Thymus (tissue), 11 donors: Measurements from ENCODE around the gene TSR3. TPM values are rescaled to one million over a fixed set of nuclear protein-coding genes. Genes with fewer than 3 reads are reported as not detected.

ENCODE experiments used
- DNase-seq, 9 donors: peaks; one replicate each; pipeline ENCODE4 v3.0.0-alpha.2; 2013; ENCODE audit warnings: low spot score in 9 of 9, low read depth in 6 of 9, missing footprints in 1 of 9
- H3K27ac ChIP-seq, 2 donors: one replicate each; pipeline ENCODE4 v1.5.1; 2013; ENCODE audit warnings: control low read depth in 1 of 2, low read depth in 1 of 2, low read length in 1 of 2, mild to moderate bottlenecking in 1 of 2, moderate library complexity in 1 of 2
- H3K27me3 ChIP-seq, 2 donors: one replicate each; pipeline ENCODE4 v1.5.1; 2013; ENCODE audit warnings: low read length in 1 of 2; ENCODE audit not compliant: control insufficient read depth in 2 of 2, insufficient read depth in 1 of 2
- H3K36me3 ChIP-seq, 2 donors: one replicate each; pipeline ENCODE4 v1.5.1; 2013; ENCODE audit warnings: low read length in 1 of 2, mild to moderate bottlenecking in 1 of 2, moderate library complexity in 1 of 2; ENCODE audit not compliant: control insufficient read depth in 2 of 2, insufficient read depth in 2 of 2
- H3K4me1 ChIP-seq, 2 donors: one replicate each; pipeline ENCODE4 v1.5.1; 2013; ENCODE audit warnings: low read length in 2 of 2; ENCODE audit not compliant: control insufficient read depth in 2 of 2, insufficient read depth in 2 of 2
- H3K4me3 ChIP-seq, 2 donors: one replicate each; pipeline ENCODE4 v1.5.1; 2013; ENCODE audit warnings: low read length in 2 of 2, control low read depth in 1 of 2, mild to moderate bottlenecking in 1 of 2
- H3K9me3 ChIP-seq, 2 donors: one replicate each; pipeline ENCODE4 v1.5.1; 2013; ENCODE audit warnings: low read length in 1 of 2, mild to moderate bottlenecking in 1 of 2; ENCODE audit not compliant: control insufficient read depth in 2 of 2, insufficient read depth in 1 of 2
- WGBS: extraction: QIAGEN DNeasy Blood & Tissue Kit; methylation state at CpG from one replicate; pipeline ENCODE4 v1.1.7; 2013; 5-methylcytosine and 5-hydroxymethylcytosine counted together
- polyA plus RNA-seq: library from polyadenylated mRNA; stranded (reverse); fragments of 200-250 nt; gene quantifications from one replicate; pipeline ENCODE4 v1.2.3, GENCODE V29; 2013
- total RNA-seq: library from RNA; stranded (reverse); fragments of 120-200 nt; gene quantifications from one replicate; pipeline ENCODE4 v1.2.4, GENCODE V29; 2013
- donor health status: healthy.

The TSR3 gene
- total and polyA plus RNA-seq, 2 donors, result 38.7 to 46.8 TPM

- Histone ChIP-seq H3K4me3 (peak overlapping the region; percentile 75 to 93), H3K27ac (peak overlapping the region in 1 of 2 donors; percentile 31), H3K27me3 (no peaks in the 10 kb centered on the region), H3K9me3 (no peaks in the 10 kb centered on the region), H3K4me1 (peaks cover 16 to 25% of the 10 kb centered on the region in 2 donors), H3K36me3 (peaks cover 42 to 44% of the 10 kb centered on the region in 2 donors)
- WGBS, result 35% methylated on average over 13 of the region's 13 CpGs
- no peak for DNase-seq
Measured at GRCh38 chr16:1311212-1311737, 40.4 kb downstream of the TSR3 start.

- Histone ChIP-seq H3K4me3 (peak overlapping the region; percentile 75 to 93), H3K27ac (peak overlapping the region in 1 of 2 donors; percentile 56), H3K27me3 (no peaks in the 10 kb centered on the region), H3K4me1 (peaks cover 17 to 29% of the 10 kb centered on the region in 2 donors), H3K9me3 (no peaks in the 10 kb centered on the region), H3K36me3 (peaks cover 37 to 40% of the 10 kb centered on the region in 2 donors)
- WGBS, result 2% methylated on average over 14 of the region's 14 CpGs
- DNase-seq, result peak in 2 of 9 donors; percentile 41 to 49
Measured at GRCh38 chr16:1310832-1311200, 40.9 kb downstream of the TSR3 start.

GRCh38 chr16:1309888-1310831, 41.5 kb downstream of the TSR3 start:
- peak in 3 of 9 donors; percentile 41 to 65 (median 51) for DNase-seq

GRCh38 chr16:1308977-1309885, 42.4 kb downstream of the TSR3 start, which contains the start of gene UBE2I:
Gene UBE2I, plus strand, starts transcription at chr16:1309636. Its CDS starts 4,395 bp downstream, at chr16:1314031.
- H3K4me3 ChIP-seq, result peak within 1 kb of the TSS; percentile 75 to 93
- H3K36me3 ChIP-seq, result peaks cover 21 to 24% of the 10 kb centered on the region in 2 donors
- H3K4me1 ChIP-seq, result peaks cover 19 to 43% of the 10 kb centered on the region in 2 donors
- DNase-seq, result peak; percentile 97 to 100 (median 99)
- no peaks in the 10 kb centered on the region for H3K9me3 ChIP-seq
- WGBS, result under 1% methylated on average over 117 of the region's 117 CpGs
- H3K27me3 ChIP-seq, result no peaks in the 10 kb centered on the region
- peak within 1 kb of the TSS; percentile 93 to 98 for H3K27ac ChIP-seq

More at GRCh38 chr16:1309888-1310831, 41.5 kb downstream of the TSR3 start:
- peaks cover 30 to 33% of the 10 kb centered on the region in 2 donors for H3K36me3 ChIP-seq
- H3K27ac ChIP-seq, result peak overlapping the region; percentile 56 to 98
- H3K9me3 ChIP-seq, result no peaks in the 10 kb centered on the region
- WGBS, result under 1% methylated on average over 77 of the region's 77 CpGs
- no peaks in the 10 kb centered on the region for H3K27me3 ChIP-seq
- peak overlapping the region; percentile 75 to 93 for H3K4me3 ChIP-seq
- H3K4me1 ChIP-seq, result peaks cover 19 to 36% of the 10 kb centered on the region in 2 donors

GRCh38 chr16:1308036-1308976, 43.4 kb downstream of the TSR3 start:
- Histone ChIP-seq H3K36me3 (peaks cover 13 to 15% of the 10 kb centered on the region in 2 donors), H3K4me3 (peak overlapping the region; percentile 37 to 93), H3K4me1 (peaks cover 19 to 52% of the 10 kb centered on the region in 2 donors), H3K27ac (peak overlapping the region; percentile 64 to 86), H3K9me3 (no peaks in the 10 kb centered on the region), H3K27me3 (no peaks in the 10 kb centered on the region)
- 5% methylated on average over 42 of the region's 43 CpGs for WGBS
- no peak for DNase-seq

GRCh38 chr16:1306334-1306733, 45.3 kb downstream of the TSR3 start:
- 74% methylated on average over 4 of the region's 4 CpGs for WGBS
- no peaks in the 10 kb centered on the region for H3K9me3 ChIP-seq

GRCh38 chr16:1305823-1306222, 45.9 kb downstream of the TSR3 start:
- DNase-seq, result peak in 3 of 9 donors; percentile 36 to 54 (median 42)
- H3K4me1 ChIP-seq, result peaks cover 6 to 37% of the 10 kb centered on the region in 2 donors

More at GRCh38 chr16:1306334-1306733, 45.3 kb downstream of the TSR3 start:
- Histone ChIP-seq H3K27ac (peak overlapping the region; percentile 53 to 77), H3K27me3 (peaks cover 0 to 5% of the 10 kb centered on the region in 2 donors), H3K4me3 (no peak overlapping the region), H3K36me3 (no peaks in the 10 kb centered on the region), H3K4me1 (peaks cover 7 to 39% of the 10 kb centered on the region in 2 donors)
- DNase-seq, result no peak

GRCh38 chr16:1301562-1301961, 50.1 kb downstream of the TSR3 start:
- Histone ChIP-seq H3K9me3 (no peaks in the 10 kb centered on the region), H3K27ac (no peak overlapping the region), H3K27me3 (peaks cover 0 to 28% of the 10 kb centered on the region in 2 donors), H3K36me3 (no peaks in the 10 kb centered on the region), H3K4me3 (no peak overlapping the region), H3K4me1 (peaks cover 3 to 48% of the 10 kb centered on the region in 2 donors)
- no peak for DNase-seq
- 93% methylated on average over 12 of the region's 12 CpGs for WGBS

More at GRCh38 chr16:1305823-1306222, 45.9 kb downstream of the TSR3 start:
- H3K9me3 ChIP-seq, result no peaks in the 10 kb centered on the region
- no peaks in the 10 kb centered on the region for H3K36me3 ChIP-seq
- peaks cover 0 to 10% of the 10 kb centered on the region in 2 donors for H3K27me3 ChIP-seq
- peak overlapping the region; percentile 62 to 77 for H3K27ac ChIP-seq
- 67% methylated on average over 12 of the region's 12 CpGs for WGBS
- H3K4me3 ChIP-seq, result no peak overlapping the region
